HG02642 (cell line): Measurements from ENCODE around the gene SPTBN4.
"Not testable (repeated sequence)": the region's sequence is repeated elsewhere in the genome, so short reads cannot be mapped to it uniquely, and the experiment has no call there.

Source experiments
- ATAC-seq: cut with Tn5 transposase; IDR thresholded peaks from one replicate; pipeline ENCODE4 v1.9.1; 2021; ENCODE audit warnings: mild to moderate bottlenecking; ENCODE audit not compliant: unreplicated experiment, poor library complexity

Gene SPTBN4

DNA sequence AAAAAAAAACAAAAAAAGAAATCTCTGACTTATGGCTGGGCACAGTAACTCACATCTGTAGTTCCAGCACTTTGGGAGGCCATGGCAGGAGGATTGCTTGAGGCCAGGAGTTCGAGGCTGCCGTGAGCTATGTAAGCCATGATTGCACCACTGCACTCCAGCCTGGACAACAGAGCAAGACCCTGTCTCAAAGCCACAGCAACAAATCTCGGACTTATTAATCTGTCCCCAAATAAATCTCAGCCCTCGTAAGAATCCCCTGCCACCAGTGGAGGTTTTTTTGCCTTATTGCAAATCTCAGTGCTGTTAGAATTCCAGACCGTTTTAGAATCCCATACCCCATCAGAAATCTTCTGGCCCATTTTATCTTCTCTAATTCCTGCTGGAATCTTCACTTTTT lies 114.7 kb downstream of the SPTBN4 start:
- ATAC-seq: no peak

DNA sequence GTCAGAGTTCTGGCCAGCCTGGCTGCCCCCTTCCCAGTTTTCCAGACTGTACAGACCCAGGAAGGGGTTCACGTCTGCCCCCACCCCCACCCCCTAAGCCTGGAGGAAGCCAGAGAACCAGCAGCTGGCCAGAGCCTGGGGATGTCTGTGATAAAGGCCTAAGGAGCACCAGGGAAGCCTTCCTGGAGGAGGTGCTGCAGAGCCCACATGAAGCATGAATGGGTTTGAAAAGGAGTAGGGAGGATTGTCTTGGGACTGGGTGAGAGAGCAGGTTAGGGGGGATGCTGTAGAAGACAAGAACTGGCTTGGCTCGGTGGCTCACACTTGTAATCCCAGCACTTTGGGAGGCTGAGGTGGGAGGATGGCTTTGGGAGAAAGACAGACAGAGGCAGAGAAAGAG lies 115.7 kb downstream of the SPTBN4 start:
- ATAC-seq: no peak

DNA sequence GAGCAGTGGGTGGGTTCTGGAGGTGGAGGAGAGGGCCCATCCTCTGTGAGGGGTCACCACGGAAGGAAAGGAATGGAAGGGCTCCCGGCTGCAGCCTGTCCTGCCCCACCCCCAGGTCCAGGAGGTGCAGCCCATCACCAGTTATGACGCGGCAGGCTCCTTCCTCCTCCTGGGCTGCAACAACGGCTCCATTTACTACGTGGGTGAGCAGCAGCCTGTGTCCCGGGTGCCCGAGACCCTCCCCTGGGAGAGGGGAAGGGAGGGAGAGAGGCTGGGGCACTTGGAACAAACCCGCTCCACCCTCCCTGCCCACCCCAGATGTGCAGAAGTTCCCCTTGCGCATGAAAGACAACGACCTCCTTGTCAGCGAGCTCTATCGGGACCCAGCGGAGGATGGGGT lies 116.5 kb downstream of the SPTBN4 start:
- no peak for ATAC-seq

DNA sequence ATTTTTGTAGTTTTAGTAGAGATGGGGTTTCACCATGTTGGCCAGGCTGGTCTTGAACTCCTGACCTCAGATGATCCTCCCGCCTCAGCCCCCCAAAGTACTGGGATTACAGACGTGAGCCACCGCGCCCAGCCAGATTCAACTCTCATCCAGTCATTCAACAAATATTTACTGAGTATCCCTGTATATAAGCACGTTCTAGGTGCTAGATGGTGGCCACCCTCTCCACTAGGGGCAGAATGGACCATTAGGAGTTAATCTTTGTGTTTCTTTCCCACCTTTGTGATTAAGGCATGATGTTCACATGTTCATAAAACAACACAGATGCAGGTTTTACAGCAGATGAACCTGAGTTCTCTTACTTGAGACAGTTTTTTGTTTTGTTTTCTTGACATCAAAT lies 117.2 kb downstream of the SPTBN4 start:
- ATAC-seq: no peak

DNA sequence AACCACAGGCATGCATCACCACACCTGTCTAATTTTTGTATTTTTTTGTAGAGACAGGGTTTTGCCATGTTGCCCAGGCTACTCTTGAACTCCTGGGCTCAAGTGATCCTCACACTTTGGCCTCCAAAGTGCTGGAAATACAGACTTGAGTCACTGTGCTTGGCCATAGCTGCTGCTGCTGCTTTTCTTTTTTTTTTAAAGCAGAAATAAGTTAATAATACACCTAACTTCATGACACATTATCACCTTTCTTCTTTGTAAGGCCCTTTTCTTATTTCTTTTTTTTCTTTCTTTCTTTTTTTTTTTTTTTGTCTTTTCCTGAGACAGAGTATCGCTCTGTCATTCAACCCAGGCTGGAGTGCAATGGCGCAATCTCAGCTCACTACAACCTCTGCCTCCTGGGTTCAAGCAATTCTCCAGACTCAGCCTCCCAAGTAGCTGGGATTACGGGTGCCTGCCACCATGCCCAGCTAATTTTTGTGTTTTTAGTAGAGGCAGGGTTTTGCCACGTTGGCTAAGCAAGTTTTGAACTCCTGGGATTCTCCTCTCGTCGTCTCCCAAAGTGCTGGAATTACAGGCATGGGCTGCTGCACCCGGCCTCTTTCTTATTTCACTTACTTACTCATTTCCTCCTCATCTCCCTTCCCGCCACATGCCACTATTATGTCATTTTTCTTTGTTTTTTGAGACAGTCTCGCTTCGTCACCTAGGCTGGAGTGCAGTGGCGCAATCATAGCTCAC lies 118.6 kb downstream of the SPTBN4 start:
- ATAC-seq: no peak

DNA sequence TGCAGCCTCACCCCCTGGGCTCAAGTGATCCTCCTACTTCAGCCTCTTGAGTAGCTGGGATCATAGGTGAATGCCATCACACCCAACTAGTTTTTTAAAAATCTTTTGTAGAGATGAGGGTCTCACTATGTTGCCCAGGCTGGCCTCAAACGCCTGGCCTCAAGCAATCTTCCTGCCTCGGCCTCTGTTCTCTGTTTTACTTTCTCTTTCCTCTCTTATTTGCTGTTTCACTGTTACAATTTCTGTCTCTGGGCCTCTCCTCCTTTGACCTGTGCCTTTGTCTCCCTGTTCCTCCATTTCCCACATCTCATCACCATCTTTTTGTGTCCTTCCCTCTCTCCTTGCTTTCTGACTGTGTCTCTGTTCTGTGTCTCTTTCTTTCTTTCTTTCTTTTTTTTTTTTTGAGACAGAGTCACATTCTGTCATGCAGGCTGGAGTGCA lies 119.2 kb downstream of the SPTBN4 start:
- no peak for ATAC-seq

DNA sequence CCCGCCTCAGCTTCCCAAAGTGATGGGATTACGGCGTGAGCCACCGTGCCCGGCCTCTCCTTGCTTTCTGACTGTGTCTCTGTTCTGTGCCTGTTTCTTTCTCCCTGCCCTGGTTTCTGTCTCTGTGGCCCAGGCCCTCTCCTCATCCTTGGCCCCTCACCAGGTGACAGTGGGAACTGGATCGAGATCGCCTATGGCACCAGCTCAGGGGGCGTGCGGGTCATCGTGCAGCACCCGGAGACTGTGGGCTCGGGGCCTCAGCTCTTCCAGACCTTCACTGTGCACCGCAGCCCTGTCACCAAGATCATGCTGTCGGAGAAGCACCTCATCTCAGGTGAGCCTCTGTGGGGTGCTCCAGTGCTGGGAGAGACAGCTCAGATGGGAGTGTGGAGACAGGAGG lies 119.8 kb downstream of the SPTBN4 start:
- no peak for ATAC-seq

DNA sequence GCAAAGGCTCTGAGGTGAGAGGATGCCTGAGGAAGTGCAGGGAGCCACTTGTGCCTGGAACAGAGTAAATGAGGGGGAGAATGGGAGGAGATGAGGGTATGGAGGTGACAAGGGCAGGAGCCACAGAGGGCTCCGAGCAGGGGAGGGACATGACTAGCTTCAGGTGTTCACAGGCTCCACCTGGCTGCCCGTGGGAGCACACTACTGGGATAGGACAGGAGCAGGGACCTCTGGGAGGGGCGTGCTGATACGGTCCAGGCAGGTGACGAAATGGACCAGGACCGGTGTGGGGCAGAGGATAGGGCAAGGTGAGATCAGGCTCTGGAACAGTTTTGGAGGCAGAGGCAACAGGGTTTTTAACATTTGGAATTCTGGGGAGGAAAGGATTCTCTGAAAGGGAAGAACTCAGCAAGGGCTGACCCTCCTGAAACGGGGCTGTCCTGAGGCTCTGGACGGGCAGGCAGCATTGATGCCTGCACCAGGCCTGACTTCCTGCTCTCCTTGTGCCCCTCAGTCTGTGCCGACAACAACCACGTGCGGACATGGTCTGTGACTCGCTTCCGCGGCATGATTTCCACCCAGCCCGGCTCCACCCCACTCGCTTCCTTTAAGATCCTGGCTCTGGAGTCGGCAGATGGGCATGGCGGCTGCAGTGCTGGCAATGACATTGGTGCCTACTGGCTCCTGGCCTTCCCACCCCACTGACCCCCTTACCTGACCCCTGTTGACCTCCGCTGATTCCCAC lies 121.5 kb downstream of the SPTBN4 start:
- ATAC-seq: no peak

DNA sequence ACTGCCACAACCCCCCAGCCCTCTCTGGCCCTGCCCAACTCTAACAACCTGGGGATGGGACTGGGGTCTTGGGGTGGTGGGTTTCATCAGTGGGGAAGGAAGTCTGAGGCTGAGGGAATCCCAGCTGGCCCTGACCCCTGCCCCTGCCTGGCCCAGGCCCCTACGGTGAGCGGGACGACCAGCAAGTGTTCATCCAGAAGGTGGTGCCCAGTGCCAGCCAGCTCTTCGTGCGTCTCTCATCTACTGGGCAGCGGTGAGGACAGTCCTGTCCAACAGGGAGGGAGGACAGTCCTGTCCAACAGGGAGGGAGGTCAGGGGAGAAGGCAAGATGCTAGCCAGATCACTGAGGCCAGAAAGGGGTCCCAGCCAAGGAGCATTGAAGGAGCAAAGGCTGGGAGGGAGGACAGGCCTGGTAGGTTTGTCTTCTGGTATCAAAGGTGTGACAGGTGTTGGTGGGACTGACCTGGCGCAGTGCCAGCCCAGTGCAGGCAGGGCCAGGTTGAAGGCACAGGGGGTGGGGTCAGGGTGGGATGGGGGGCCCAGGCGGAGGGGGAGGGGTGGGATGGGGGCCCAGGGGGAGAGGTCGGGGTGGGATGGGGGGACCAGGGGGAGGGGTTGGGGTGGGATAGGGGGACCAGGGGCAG lies 122.2 kb downstream of the SPTBN4 start:
- no peak for ATAC-seq

DNA sequence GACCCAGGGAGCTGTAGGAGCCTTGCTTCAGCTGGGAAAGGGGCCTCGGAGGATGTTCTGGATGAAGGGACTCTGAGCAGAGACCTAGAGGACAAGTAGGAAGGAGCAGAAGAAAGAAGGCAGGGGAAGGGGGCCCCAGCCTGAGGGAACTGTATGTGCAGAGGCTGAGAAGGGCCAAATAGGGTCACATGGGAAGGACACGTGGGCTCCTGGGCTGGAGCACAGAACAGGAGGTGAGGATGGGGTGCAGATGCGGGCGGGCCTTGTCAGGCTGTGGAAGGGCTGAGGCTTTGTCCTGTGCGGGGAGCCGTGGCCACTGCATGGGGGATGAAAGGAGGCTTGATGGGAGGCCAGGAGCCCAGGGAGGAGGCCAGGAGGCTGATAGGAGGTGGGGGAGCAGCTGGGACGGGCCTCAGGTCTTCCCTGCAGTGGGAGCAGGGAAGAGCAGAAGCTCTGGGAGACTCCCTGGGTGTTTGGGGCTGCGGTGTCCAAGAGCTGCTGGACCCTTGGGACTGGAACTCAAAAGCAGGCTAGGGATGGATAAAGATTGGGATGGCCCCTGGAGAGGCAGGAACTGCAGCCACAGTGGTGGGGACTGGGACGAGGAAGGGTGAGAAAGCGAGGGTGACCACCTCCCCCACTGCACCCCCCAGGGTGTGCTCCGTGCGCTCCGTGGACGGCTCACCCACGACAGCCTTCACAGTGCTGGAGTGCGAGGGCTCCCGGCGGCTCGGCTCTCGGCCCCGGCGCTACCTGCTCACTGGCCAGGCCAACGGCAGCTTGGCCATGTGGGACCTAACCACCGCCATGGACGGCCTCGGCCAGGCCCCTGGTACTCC lies 123.0 kb downstream of the SPTBN4 start:
- no peak for ATAC-seq

DNA sequence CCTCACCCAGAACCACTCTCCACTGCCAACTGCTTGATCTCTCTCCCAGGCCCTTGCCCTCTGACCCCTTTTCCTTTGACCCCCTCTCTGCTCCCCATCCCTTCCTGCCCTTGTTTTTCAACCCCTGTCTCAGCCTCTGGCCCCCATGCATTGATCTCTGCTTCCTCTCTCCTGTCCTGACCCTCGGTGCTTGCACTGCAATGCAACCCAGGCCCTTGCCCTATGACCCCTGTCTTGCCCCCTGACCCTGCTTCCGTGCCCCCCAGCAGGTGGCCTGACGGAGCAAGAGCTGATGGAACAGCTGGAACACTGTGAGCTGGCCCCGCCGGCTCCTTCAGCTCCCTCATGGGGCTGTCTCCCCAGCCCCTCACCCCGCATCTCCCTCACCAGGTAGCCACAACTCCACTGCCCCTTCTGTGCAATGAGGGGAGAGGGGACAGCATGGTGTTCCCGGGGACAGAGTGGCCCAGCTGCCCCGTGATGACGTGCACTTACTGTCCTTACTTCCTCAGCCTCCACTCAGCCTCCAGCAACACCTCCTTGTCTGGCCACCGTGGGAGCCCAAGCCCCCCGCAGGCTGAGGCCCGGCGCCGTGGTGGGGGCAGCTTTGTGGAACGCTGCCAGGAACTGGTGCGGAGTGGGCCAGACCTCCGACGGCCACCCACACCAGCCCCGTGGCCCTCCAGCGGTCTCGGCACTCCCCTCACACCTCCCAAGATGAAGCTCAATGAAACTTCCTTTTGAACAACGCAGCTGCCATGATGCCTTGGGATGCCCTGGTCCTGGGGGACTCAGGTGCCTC lies 123.9 kb downstream of the SPTBN4 start:
- no peak for ATAC-seq

DNA sequence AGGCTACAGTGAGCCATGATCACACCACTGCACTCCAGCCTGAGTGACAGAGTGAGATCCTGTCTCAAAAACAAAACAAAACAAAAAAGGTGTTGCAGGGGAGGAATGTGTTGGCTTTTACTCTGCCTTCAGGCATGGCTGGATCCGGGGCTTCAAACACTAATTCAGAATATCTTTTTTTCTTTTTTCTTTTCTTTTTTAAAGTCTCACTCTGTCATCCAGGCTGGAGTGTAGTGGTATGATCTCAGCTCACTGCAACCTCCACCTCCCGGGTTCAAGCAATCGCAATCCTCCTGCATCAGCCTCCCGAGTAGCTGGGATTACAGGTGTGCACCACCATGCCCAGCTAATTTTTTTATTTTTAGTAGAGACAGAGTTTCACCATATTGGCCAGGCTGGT lies 124.9 kb downstream of the SPTBN4 start:
- not testable (repeated sequence) for ATAC-seq

DNA sequence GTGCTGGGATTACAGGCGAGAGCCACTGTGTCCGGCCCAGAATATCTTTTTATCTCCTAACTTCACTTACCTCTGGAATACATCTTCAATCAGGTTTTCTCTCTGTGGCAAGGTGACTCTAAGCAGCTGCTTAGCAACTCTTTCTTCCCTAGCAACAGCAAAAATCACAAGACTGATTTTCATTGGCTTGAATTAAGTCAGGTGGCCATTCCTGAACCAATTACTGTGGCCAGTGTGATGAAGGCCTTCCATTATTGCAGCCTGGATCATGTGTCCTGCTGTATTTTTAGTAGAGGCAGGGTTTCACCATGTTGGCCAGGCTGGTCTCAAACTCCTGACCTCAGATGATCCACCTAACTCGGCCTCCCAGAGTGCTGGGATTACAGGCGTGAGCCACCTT lies 125.4 kb downstream of the SPTBN4 start:
- peak; percentile 61 for ATAC-seq

DNA sequence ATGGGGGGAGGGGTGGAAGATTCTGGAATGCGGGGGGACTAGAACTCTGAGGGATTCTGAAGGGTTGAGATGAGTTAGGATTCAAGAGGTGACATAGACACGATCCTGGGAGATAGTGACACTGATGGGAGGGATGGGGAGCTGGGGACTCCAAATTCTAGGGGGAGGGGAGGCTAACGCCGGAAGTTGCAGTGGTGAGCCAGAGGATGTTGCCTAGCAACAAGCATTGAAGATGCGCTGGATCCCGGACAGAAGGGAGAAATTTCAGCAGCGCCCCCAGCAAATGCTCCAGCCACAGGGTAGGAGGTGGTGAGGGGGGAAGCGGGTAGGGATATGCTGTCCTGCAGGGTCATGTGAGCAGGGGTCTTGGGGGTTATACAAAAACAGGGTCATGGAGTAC lies 127.5 kb downstream of the SPTBN4 start:
- no peak for ATAC-seq

DNA sequence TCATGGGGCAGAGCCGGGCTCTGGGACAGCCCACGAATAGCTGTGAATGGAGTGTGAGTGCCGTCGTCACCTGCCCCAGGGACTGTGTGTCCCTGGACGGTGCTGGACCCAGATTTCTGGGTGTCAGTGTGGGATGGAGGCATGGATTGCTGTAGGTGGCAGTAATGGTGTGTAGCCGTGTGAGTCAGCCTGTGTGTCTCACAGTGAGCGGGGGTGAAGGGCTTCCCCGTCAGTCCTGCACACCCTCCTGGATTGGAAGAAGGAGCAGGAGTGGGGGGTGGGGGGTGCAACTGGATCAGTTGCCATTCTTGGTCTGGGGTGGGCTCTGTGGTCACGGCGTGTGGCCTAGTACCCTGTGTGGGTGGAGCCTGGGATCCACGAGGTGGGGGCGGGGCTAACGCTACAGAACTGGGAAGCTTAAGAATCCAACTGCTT lies 127.9 kb downstream of the SPTBN4 start:
- no peak for ATAC-seq

DNA sequence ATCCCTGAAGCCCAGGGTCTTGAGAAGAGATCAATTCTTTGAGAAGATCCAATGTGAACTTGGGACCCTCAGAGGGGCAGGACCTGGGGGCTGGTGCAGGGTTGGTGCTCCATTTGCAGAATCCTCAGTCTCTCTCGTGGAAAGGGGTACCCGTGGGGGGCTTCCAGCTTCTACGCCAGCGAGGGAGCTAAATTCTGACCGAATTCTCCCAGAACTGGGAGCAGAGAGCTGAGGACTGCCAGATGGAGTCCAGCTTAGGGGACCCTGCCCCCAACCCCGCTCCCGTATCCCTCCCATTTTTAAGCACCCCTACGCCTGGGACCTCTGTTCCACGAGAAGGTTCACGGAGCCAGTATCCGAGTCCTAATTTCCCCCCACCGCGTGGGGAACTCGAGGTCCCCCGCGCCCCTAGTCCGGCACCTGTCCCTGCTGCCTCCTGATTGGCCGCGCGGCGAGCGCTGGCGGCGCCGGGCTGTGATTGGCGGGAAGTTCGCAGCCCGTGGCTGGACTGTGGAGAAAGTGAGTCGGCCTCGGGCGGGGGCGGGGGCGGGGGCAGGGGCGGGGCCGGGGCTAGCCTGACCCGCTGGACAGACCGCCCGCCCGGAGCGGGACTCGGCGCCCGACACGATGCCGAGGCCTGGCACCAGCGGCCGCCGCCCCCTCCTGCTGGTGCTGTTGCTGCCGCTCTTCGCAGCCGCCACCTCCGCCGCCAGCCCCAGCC lies 130.0 kb downstream of the SPTBN4 start:
- no peak for ATAC-seq

DNA sequence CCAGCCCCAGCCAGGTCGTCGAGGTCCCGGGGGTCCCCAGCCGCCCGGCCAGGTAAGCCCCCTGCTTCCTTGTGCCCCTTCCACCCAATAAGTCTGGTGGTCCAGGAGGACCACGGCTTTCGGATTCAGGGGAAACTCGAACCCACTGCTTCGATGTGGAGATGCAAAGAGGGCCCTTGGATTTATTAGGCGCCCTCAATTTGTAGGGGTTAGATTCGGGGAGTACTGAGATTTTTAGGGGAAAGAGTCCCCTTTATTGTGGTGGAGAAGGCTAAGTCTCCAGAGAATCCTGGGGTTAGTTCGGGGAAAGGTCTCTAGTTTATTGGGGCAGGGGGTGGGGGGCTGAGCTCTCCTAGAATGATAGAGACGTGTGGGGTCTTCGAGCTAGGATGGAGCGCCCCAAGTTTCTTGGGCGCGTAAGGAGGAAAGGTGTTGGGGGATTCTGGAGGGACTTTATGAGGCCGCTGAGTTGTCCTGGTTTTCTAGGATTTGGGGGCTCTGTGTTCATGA lies 130.6 kb downstream of the SPTBN4 start:
- no peak for ATAC-seq

DNA sequence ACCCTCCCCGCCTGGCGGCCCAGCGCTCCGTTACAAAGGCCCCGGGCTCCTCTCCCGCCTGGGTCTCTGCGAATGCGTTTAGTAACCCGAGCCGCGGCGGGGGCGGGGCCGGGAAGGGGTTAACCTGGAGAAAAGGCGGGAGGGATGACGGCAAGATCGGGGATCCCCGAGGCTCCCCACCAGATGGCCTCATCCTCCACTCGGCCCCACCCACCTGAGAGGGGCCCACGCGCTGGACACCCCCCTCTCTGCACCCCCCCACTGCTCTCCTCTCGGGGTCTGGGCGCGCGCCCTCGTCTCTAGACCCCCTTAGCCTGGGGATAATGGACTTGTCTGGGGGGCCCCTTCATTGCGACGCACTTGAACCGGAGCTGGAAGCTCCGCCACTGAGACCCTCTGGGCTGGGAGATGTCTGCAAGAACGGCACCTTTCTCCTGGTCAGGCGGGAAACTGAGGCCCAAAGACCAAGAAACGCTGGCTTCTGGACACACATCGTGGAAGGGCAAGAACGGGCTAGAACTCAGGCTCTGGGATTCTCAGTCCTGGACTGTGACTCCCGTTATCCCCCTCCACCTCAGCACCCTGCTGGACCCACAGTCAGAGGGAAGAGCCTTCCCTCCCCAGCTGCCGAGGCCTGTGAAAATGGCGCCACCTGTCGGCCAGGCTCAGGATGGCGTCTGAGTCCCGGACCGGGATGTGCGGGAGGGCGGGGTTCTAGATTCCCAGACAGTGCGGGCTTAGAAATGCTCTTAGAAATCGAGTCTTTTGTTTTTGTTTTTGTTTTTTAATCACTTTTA lies 131.5 kb downstream of the SPTBN4 start:
- no peak for ATAC-seq
